CD14-positive monocyte (primary cell): ENCODE data around the gene FANCC. TPM values are rescaled to one million over a fixed set of nuclear protein-coding genes. Genes with fewer than 3 reads are reported as not detected.

Experiments
- DNase-seq, 3 donors: peaks; one replicate each; pipeline ENCODE4 v3.0.0-alpha.2; 2011 to 2022
- H2AFZ ChIP-seq: 2 replicates; pipeline ENCODE4 v1.6.0; 2012; ENCODE audit warnings: mild to moderate bottlenecking, low read depth, low read length, inconsistent platforms; ENCODE audit not compliant: insufficient read depth, poor library complexity, severe bottlenecking
- H3K27ac ChIP-seq, 2 donors: 1 replicate in 1 of 2; 2 replicates in 1 of 2; pipeline ENCODE4 v1.5.1; 2012 to 2013; ENCODE audit warnings: low read length in 2 of 2, control low read depth in 1 of 2, inconsistent platforms in 1 of 2, low read depth in 1 of 2, mild to moderate bottlenecking in 1 of 2
- H3K27me3 ChIP-seq, 2 donors: one replicate each; pipeline versions ENCODE4 v1.6.0 to v1.6.1; 2011 to 2013; ENCODE audit warnings: low read length in 2 of 2; ENCODE audit not compliant: control insufficient read depth in 2 of 2, insufficient read depth in 2 of 2
- H3K36me3 ChIP-seq, 2 donors: replicated peaks in 1 of 2; 1 replicate in 1 of 2; 2 replicates in 1 of 2; pipeline versions ENCODE4 v1.5.1 to v1.6.1; 2012 to 2013; ENCODE audit warnings: low read length in 2 of 2, control low read depth in 1 of 2, inconsistent platforms in 1 of 2, mild to moderate bottlenecking in 1 of 2; ENCODE audit not compliant: insufficient read depth in 2 of 2, control insufficient read depth in 1 of 2
- H3K4me1 ChIP-seq, 2 donors: 1 replicate in 1 of 2; 2 replicates in 1 of 2; pipeline versions ENCODE4 v1.5.1 to v1.6.1; 2012 to 2013; ENCODE audit warnings: low read length in 2 of 2, control low read depth in 1 of 2, inconsistent platforms in 1 of 2, mild to moderate bottlenecking in 1 of 2, moderate library complexity in 1 of 2; ENCODE audit not compliant: insufficient read depth in 2 of 2, control insufficient read depth in 1 of 2
- H3K4me2 ChIP-seq: replicated peaks from 2 replicates; pipeline ENCODE3; 2012; ENCODE audit warnings: low read length, moderate library complexity, mild to moderate bottlenecking; ENCODE audit not compliant: poor library complexity, severe bottlenecking; ENCODE audit errors: extremely low read depth
- H3K4me3 ChIP-seq, 3 experiments: fragments of 200-600 bp in 1 of 3; sonication (generic) in 1 of 3; replicated peaks in 1 of 3; 1 replicate in 2 of 3; 2 replicates in 1 of 3; pipeline ENCODE4 v1.5.1; 2011 to 2013; ENCODE audit warnings: low read length in 3 of 3, mild to moderate bottlenecking in 3 of 3, control low read depth in 2 of 3, low read depth in 2 of 3, inconsistent platforms in 1 of 3, moderate library complexity in 1 of 3
- H3K79me2 ChIP-seq: 2 replicates; pipeline ENCODE4 v1.6.0; 2012; ENCODE audit warnings: mild to moderate bottlenecking, control low read depth, inconsistent platforms, low read length, moderate library complexity; ENCODE audit not compliant: insufficient read depth
- H3K9ac ChIP-seq: 2 replicates; pipeline ENCODE4 v1.6.0; 2017; ENCODE audit warnings: low read length, mild to moderate bottlenecking; ENCODE audit not compliant: insufficient read depth, poor library complexity, severe bottlenecking
- H3K9me3 ChIP-seq, 2 donors: replicated peaks in 1 of 2; 1 replicate in 1 of 2; 2 replicates in 1 of 2; pipeline versions ENCODE4 v1.5.1 to v1.6.1; 2012 to 2013; ENCODE audit warnings: low read length in 2 of 2, control low read depth in 1 of 2; ENCODE audit not compliant: control insufficient read depth in 1 of 2, insufficient read depth in 1 of 2
- H4K20me1 ChIP-seq: 2 replicates; pipeline ENCODE4 v1.6.0; 2012; ENCODE audit warnings: mild to moderate bottlenecking, low read length, control low read depth, moderate library complexity; ENCODE audit not compliant: insufficient read depth
- H3K27ac Mint-ChIP-seq, 7 donors: one replicate each; pipeline ENCODE4 v1.8.0; 2020; ENCODE audit warnings: mild to moderate bottlenecking in 7 of 7, mixed read lengths in 7 of 7, moderate library complexity in 6 of 7, inconsistent platforms in 2 of 7
- H3K27me3 Mint-ChIP-seq, 3 donors: one replicate each; pipeline ENCODE4 v1.8.0; 2021 to 2022; ENCODE audit warnings: low read depth in 3 of 3, mild to moderate bottlenecking in 3 of 3, mixed read lengths in 3 of 3, moderate library complexity in 3 of 3, inconsistent platforms in 1 of 3
- H3K36me3 Mint-ChIP-seq, 2 donors: one replicate each; pipeline ENCODE4 v1.8.0; 2020; ENCODE audit warnings: mixed read lengths in 2 of 2, inconsistent platforms in 1 of 2, mild to moderate bottlenecking in 1 of 2
- H3K4me1 Mint-ChIP-seq: one replicate; pipeline ENCODE4 v1.8.0; 2020; ENCODE audit warnings: mild to moderate bottlenecking, mixed read lengths
- H3K4me3 Mint-ChIP-seq, 2 donors: one replicate each; pipeline ENCODE4 v1.8.0; 2020; ENCODE audit warnings: mild to moderate bottlenecking in 2 of 2, mixed read lengths in 2 of 2, moderate library complexity in 1 of 2
- H3K9me3 Mint-ChIP-seq, 7 donors: one replicate each; pipeline ENCODE4 v1.8.0; 2020 to 2022; ENCODE audit warnings: mixed read lengths in 7 of 7, mild to moderate bottlenecking in 6 of 7, moderate library complexity in 6 of 7, inconsistent platforms in 2 of 7
- WGBS: methylation state at CpG from one replicate; pipeline ENCODE4 v1.1.5; 2013; ENCODE audit warnings: missing lambda C conversion rate; ENCODE audit not compliant: insufficient coverage; 5-methylcytosine and 5-hydroxymethylcytosine counted together
- intact Hi-C, 2 donors: fragments of 100-400 bp; cut with micrococcal nuclease; formaldehyde crosslinking; loops; one replicate each; pipeline versions ENCODE4 v1.15.0 to v1.15.1; 2023
- polyA plus RNA-seq, 3 donors: library from polyadenylated mRNA; depleted of rRNA in 1 of 3; unstranded in 2 of 3; stranded (reverse) in 1 of 3; fragments of 300-500 nt in 2 of 3; fragments of >200 nt in 1 of 3; fragmentation: Illumina TruSeq in 2 of 3; gene quantifications; 1 replicate in 2 of 3; 2 replicates in 1 of 3; pipeline ENCODE4 v1.2.3, GENCODE V29; 2012 to 2021
- TF ChIP-seq, protein P1 (sequence below): fragments of 200-600 bp; IDR thresholded peaks from one replicate; pipeline ENCODE4 v1.8.0; 2022; ENCODE audit warnings: antibody characterized with exemption, mild to moderate bottlenecking

FANCC gene
- polyA plus RNA-seq, 3 donors = 1.2 to 2.2 (median 1.5) TPM

- no peak overlapping the region for H3K27ac Mint-ChIP-seq
- H4K20me1 ChIP-seq = no peaks in the 10 kb centered on the region
- no peaks in the 10 kb centered on the region for H3K79me2 ChIP-seq
These were observed 240.8 kb downstream of the FANCC start for GRCh38 chr9:95076696-95077052.

GRCh38 chr9:95075700-95076099 is 241.8 kb downstream of the FANCC start:
- intact Hi-C loops = no loop called here
- Histone ChIP-seq H3K9ac (no peak overlapping the region), H3K4me2 (no peak overlapping the region), H3K4me1 (no peaks in the 10 kb centered on the region), H4K20me1 (no peaks in the 10 kb centered on the region), H3K27ac (no peak overlapping the region), H3K27me3 (no peaks in the 10 kb centered on the region), H3K79me2 (no peaks in the 10 kb centered on the region), H3K36me3 (no peaks in the 10 kb centered on the region), H3K9me3 (no peaks in the 10 kb centered on the region), H2AFZ (no peak overlapping the region), H3K4me3 (no peak overlapping the region)
- Mint-ChIP-seq H3K27me3 (no peaks in the 10 kb centered on the region), H3K4me3 (no peak overlapping the region), H3K4me1 (no peaks in the 10 kb centered on the region), H3K9me3 (no peaks in the 10 kb centered on the region), H3K36me3 (peaks cover 0 to 3% of the 10 kb centered on the region in 2 donors), H3K27ac (no peak overlapping the region)
- TF ChIP-seq, protein P1, sequence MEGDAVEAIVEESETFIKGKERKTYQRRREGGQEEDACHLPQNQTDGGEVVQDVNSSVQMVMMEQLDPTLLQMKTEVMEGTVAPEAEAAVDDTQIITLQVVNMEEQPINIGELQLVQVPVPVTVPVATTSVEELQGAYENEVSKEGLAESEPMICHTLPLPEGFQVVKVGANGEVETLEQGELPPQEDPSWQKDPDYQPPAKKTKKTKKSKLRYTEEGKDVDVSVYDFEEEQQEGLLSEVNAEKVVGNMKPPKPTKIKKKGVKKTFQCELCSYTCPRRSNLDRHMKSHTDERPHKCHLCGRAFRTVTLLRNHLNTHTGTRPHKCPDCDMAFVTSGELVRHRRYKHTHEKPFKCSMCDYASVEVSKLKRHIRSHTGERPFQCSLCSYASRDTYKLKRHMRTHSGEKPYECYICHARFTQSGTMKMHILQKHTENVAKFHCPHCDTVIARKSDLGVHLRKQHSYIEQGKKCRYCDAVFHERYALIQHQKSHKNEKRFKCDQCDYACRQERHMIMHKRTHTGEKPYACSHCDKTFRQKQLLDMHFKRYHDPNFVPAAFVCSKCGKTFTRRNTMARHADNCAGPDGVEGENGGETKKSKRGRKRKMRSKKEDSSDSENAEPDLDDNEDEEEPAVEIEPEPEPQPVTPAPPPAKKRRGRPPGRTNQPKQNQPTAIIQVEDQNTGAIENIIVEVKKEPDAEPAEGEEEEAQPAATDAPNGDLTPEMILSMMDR = no peak
- no peak for DNase-seq
- 86% methylated on average over 3 of the region's 7 CpGs for WGBS

More at GRCh38 chr9:95076696-95077052, 240.8 kb downstream of the FANCC start:
- no peak overlapping the region for H3K27ac ChIP-seq
- intact Hi-C loops = no loop called here
- no peak overlapping the region for H3K4me3 Mint-ChIP-seq
- H3K4me1 ChIP-seq = no peaks in the 10 kb centered on the region
- H3K4me1 Mint-ChIP-seq = no peaks in the 10 kb centered on the region
- H3K9me3 Mint-ChIP-seq = no peaks in the 10 kb centered on the region
- peaks cover 0 to 7% of the 10 kb centered on the region in 2 donors for H3K36me3 Mint-ChIP-seq
- H3K9ac ChIP-seq = no peak overlapping the region
- H2AFZ ChIP-seq = no peak overlapping the region
- no peaks in the 10 kb centered on the region for H3K27me3 Mint-ChIP-seq
- H3K4me2 ChIP-seq = no peak overlapping the region
- no peaks in the 10 kb centered on the region for H3K36me3 ChIP-seq
- no CpG with 5 or more reads among the region's 1 CpG for WGBS
- TF ChIP-seq, protein P1 = no peak
- no peaks in the 10 kb centered on the region for H3K27me3 ChIP-seq
- no peaks in the 10 kb centered on the region for H3K9me3 ChIP-seq
- H3K4me3 ChIP-seq = no peak overlapping the region
- no peak for DNase-seq
